Adrenal gland (tissue), 12 donors: ENCODE results near the gene GRM4. TPM values are rescaled to one million over a fixed set of nuclear protein-coding genes. Genes with fewer than 3 reads are reported as not detected.

Experiments
- DNase-seq, 7 donors: peaks; one replicate each; pipeline ENCODE4 v3.0.0-alpha.2; 2019 to 2020
- H3K27ac ChIP-seq, 5 donors: fragments of 200-600 bp; sonication (generic) in 4 of 5; 1 replicate in 3 of 5; 2 replicates in 2 of 5; pipeline versions ENCODE4 v1.5.1 to v1.8.0; 2016 to 2020; ENCODE audit warnings: mild to moderate bottlenecking in 1 of 5
- H3K27me3 ChIP-seq: fragments of 200-600 bp; 2 replicates; pipeline ENCODE4 v1.8.0; 2021
- H3K36me3 ChIP-seq, 2 donors: fragments of 200-600 bp; replicated peaks in 1 of 2; 1 replicate in 1 of 2; 2 replicates in 1 of 2; pipeline versions ENCODE4 v1.5.1 to v1.8.0; 2018 to 2022
- H3K4me1 ChIP-seq, 2 donors: fragments of 200-600 bp; replicated peaks in 1 of 2; 1 replicate in 1 of 2; 2 replicates in 1 of 2; pipeline versions ENCODE4 v1.5.1 to v1.8.0; 2018 to 2021
- H3K4me3 ChIP-seq, 4 donors: fragments of 200-600 bp; sonication (generic) in 3 of 4; one replicate each; pipeline ENCODE4 v1.5.1; 2016 to 2018
- H3K9me3 ChIP-seq, 3 donors: fragments of 200-600 bp; sonication (generic) in 1 of 3; replicated peaks in 1 of 3; 1 replicate in 2 of 3; 2 replicates in 1 of 3; pipeline versions ENCODE4 v1.5.1 to v1.8.0; 2016 to 2021
- POLR2A ChIP-seq, 2 donors: fragments of 450-650 bp; IDR thresholded peaks; one replicate each; pipeline ENCODE4 v1.6.1; 2017; ENCODE audit warnings: antibody characterized with exemption in 2 of 2, mild to moderate bottlenecking in 2 of 2, moderate library complexity in 1 of 2
- WGBS, 4 donors: extraction: QIAGEN DNeasy Blood & Tissue Kit in 2 of 4; methylation state at CpG; one replicate each; pipeline versions ENCODE4 v1.1.5 to v1.1.7; 2013 to 2017; 5-methylcytosine and 5-hydroxymethylcytosine counted together
- intact Hi-C, 2 donors: fragments of 100-400 bp; cut with DNase I; formaldehyde crosslinking; loops; one replicate each; pipeline versions ENCODE4 v1.14.1 to v1.15.0; 2022 to 2023
- polyA plus RNA-seq, 3 donors: library from polyadenylated mRNA; stranded (reverse); fragments of 200-250 nt in 2 of 3; fragments of 350-450 nt in 1 of 3; fragmentation: Illumina TruSeq in 1 of 3; extraction: RNeasy Lipid Tissue Mini Kit (QIAGEN cat#74804) in 1 of 3; gene quantifications; one replicate each; pipeline ENCODE4 v1.2.3, GENCODE V29; 2013 to 2014
- total RNA-seq, 9 donors: library from RNA; depleted of rRNA in 4 of 9; stranded (reverse); fragments of >200 nt in 4 of 9; fragments of 120-200 nt in 1 of 9; fragmentation: NEBNext Ultra II Directional in 1 of 9; extraction: Animal tissue kit (Norgen Biotek cat#: 25700) in 1 of 9; gene quantifications; one replicate each; pipeline versions ENCODE4 v1.1.0 to v1.2.4, GENCODE V29; 2013 to 2023
- TF ChIP-seq, protein P1 (sequence below), 6 experiments: fragments of 450-650 bp in 4 of 6; fragments of 200-600 bp in 2 of 6; sonication (generic) in 1 of 6; IDR thresholded peaks; 1 replicate in 5 of 6; 2 replicates in 1 of 6; pipeline versions ENCODE4 v1.5.1 to v1.8.0; 2016 to 2021; ENCODE audit warnings: antibody characterized with exemption in 6 of 6, mild to moderate bottlenecking in 2 of 6, moderate library complexity in 1 of 6
- donor health status: healthy with polysubstance abuse.
- donor health status: Bipolar disorder and iron deficiency.
- donor health status: DM: yes; HTN: yes; CAD: no.
- donor health status: DM: no; HTN: no; CAD: no.
- donor health status: DM: no; HTN: no; CAD: no.
- donor health status: DM: yes; HTN: yes; CAD: no.

The GRM4 gene
- total and polyA plus RNA-seq, 12 donors = 0.06 TPM; not detected in 11

DNA sequence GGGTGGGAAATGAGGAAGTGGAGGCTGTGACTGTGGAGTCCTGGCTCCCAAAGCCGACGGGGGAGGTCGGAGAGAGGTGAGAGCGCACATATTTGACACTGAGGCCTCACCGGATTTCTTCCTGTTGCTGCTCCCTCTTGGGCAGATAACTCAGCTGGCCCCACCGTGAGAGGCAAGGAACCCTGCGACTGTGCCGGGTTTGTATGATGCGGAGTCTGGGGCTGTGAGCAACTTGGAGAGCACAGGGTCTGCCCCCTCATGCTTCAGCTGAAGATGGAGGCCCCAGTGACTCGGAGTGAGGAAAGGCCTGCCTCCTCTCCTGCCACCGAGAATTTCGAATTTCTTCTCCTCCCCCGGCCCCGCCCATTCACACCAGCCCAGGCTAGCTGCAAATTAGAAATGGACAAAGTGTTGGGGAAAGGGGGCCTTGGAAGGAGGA, 160.6 kb downstream of the GRM4 start:
- Histone ChIP-seq H3K27me3 (no peaks in the 10 kb centered on the region), H3K4me3 (no peak overlapping the region), H3K27ac (no peak overlapping the region), H3K36me3 (no peaks in the 10 kb centered on the region), H3K4me1 (no peaks in the 10 kb centered on the region), H3K9me3 (no peaks in the 10 kb centered on the region)
- intact Hi-C loops = no loop called here
- 72 to 81% (median 74%) methylated on average over 10 to 14 of the region's 14 CpGs for whole genome bisulfite sequencing, 4 donors
- TF ChIP-seq, protein P1, sequence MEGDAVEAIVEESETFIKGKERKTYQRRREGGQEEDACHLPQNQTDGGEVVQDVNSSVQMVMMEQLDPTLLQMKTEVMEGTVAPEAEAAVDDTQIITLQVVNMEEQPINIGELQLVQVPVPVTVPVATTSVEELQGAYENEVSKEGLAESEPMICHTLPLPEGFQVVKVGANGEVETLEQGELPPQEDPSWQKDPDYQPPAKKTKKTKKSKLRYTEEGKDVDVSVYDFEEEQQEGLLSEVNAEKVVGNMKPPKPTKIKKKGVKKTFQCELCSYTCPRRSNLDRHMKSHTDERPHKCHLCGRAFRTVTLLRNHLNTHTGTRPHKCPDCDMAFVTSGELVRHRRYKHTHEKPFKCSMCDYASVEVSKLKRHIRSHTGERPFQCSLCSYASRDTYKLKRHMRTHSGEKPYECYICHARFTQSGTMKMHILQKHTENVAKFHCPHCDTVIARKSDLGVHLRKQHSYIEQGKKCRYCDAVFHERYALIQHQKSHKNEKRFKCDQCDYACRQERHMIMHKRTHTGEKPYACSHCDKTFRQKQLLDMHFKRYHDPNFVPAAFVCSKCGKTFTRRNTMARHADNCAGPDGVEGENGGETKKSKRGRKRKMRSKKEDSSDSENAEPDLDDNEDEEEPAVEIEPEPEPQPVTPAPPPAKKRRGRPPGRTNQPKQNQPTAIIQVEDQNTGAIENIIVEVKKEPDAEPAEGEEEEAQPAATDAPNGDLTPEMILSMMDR (IDR thresholded peaks at IDR 0.05) = no peak
- no peak for TF ChIP-seq POLR2A (IDR thresholded peaks at IDR 0.05)
- DNase-seq = no peak

DNA sequence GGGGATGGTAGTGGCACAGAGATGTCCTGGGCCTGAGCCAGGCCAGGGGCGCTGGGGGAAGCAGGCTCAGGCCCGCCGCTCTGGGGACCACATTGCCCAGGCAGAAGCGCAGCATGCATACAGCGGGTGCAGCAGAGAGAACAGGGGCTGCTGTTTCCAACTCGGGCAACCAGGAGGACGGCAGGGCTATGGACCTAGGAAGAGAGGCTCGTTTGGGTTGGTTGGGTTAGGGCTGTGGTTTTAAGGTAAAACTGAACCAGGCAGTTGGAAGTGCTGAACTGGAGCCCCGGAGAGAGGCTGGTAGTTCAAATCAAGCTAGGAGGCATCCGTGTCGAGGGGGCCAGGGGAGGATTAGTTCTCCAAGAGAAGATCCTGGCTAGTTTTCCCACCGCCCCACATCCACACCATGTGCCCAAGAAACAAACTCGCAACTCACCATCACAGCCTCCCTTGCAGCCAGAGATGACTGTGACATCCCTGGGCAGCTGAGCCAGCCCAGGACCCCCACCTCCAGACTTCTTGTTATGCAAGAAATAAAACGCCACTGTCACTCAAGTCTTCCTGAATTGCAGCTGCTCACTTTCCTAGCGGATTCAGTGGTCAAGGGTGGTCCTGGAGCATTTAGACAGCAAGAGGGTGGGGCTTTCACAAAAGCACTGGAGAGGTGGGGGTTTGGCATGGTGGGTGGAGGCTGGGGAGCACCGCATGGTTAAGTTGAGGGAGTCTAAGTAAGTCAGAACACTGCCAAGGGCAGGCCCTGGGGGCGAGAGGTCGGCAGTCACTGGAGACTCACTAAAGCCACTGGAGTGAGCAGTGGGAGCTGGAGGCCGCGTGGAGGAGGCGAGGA, 161.2 kb downstream of the GRM4 start:
- Histone ChIP-seq H3K27me3 (no peaks in the 10 kb centered on the region), H3K4me3 (no peak overlapping the region), H3K4me1 (no peaks in the 10 kb centered on the region), H3K36me3 (no peaks in the 10 kb centered on the region), H3K27ac (no peak overlapping the region), H3K9me3 (no peaks in the 10 kb centered on the region)
- 78 to 82% (median 80%) methylated on average over 19 to 21 of the region's 21 CpGs for WGBS, 4 donors
- TF ChIP-seq POLR2A (IDR thresholded peaks at IDR 0.05) = no peak
- TF ChIP-seq, protein P1 (IDR thresholded peaks at IDR 0.05) = no peak
- no peak for DNase-seq
- intact Hi-C loops = no loop called here

DNA sequence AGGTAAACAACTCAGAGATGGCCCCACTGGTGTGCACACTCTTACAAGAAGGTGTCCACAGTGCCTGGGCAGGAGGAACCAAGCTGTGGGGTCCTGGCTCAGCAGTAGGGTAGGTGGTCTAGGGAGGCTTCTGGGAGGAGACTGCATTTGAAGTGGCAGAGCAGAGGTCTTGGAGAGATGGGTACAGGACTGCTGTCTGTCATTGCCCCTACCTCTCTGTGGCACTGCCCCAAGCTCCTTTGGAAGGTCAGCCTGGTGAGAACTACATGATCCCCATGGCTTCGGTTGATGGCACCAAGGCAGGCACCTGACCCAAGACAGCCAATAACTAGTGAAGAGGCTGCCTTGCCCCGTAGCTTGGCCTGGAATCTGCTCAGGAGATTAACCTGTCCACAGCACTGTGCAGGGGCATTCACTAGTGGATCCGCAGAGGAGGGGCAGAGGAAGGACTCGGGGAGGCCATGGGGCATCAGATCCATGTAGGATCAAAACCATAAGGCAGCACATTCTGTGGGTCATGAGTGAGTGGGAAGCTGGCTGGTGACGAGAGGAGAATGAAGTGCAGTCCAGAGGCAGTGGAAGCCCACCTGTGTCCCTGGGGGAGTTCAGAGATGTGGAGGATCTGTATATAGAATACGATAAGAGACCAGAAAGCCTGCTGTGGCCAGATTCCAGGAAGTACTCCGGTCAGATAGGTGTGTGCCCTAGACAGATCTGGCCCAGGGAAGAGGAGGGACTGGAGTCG, 162.0 kb downstream of the GRM4 start:
- Histone ChIP-seq H3K36me3 (no peaks in the 10 kb centered on the region), H3K9me3 (no peaks in the 10 kb centered on the region), H3K4me3 (no peak overlapping the region), H3K4me1 (no peaks in the 10 kb centered on the region), H3K27ac (no peak overlapping the region), H3K27me3 (no peaks in the 10 kb centered on the region)
- DNase-seq = no peak
- TF ChIP-seq, protein P1 (IDR thresholded peaks at IDR 0.05) = no peak
- TF ChIP-seq POLR2A (IDR thresholded peaks at IDR 0.05) = no peak
- 84 to 92% (median 88%) methylated on average over 6 to 8 of the region's 8 CpGs for WGBS, 4 donors
- intact Hi-C loops = no loop called here

DNA sequence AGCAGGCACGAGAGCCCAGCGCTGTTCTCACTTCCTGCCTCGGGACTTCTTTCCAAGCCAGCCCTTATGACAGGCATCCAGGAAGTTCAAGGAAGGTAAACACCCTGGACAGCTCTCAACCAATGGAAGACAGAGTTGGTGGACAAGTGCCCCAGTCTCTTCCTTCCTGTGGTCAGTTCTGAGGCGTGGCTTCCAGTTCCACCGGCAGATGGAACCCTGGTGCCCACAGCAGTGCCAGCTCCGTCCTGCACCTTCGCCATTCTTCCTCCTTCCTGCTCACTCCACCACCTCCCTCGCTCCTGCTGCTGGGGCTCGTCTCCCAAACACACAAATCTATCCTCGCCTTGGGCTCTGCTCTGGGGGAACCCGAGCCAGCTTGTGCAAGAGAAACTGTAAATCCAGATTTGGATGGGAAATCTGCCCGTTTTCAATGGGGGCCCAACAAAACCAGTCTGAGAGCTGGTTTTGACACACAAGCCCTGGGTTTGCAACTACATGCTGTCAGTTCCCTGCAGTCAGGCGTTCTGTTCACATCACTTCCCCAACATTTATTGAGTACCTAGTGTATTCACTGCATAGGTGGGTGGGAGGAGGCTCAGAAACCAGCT, 162.7 kb downstream of the GRM4 start:
- Histone ChIP-seq H3K4me3 (no peak overlapping the region), H3K27me3 (no peaks in the 10 kb centered on the region), H3K36me3 (no peaks in the 10 kb centered on the region), H3K27ac (no peak overlapping the region), H3K4me1 (no peaks in the 10 kb centered on the region), H3K9me3 (no peaks in the 10 kb centered on the region)
- TF ChIP-seq POLR2A (IDR thresholded peaks at IDR 0.05) = no peak
- TF ChIP-seq, protein P1 (IDR thresholded peaks at IDR 0.05) = no peak
- WGBS, 4 donors = 43 to 62% (median 53%) methylated on average over 12 to 13 of the region's 13 CpGs
- intact Hi-C loops = no loop called here
- peak; percentile 23 to 54 (median 29) for DNase-seq
